GM10248 (cell line): ENCODE measurements around the gene SCGN.

Experiments used
- CTCF ChIA-PET: fragments of 300-600 bp; sonication (Branson Sonifier 250); formaldehyde crosslinking; extraction: SDS; loops from one replicate; lab custom pipeline; 2021; ENCODE audit warnings: antibody characterized with exemption; lab: Yijun Ruan, JAX
- POLR2A ChIA-PET: fragments of 350-650 bp; sonication (Branson Sonifier 250); formaldehyde crosslinking; extraction: SDS; loops from one replicate; lab custom pipeline; 2020; ENCODE audit warnings: antibody characterized with exemption; lab: Yijun Ruan, JAX
- DNase-seq: peaks from one replicate; pipeline ENCODE4 v3.0.0; 2012; ENCODE audit errors: extremely low spot score
- TF ChIP-seq, protein P1 (sequence below): IDR thresholded peaks from 2 replicates; pipeline ENCODE4 v1.5.1; 2012; ENCODE audit warnings: mild to moderate bottlenecking, low read depth; ENCODE audit errors: extremely low read depth, missing control alignments, control extremely low read depth

SCGN gene

GRCh38 chr6:25659633-25660368, 7.8 kb downstream of the SCGN start:
- TF ChIP-seq, protein P1, sequence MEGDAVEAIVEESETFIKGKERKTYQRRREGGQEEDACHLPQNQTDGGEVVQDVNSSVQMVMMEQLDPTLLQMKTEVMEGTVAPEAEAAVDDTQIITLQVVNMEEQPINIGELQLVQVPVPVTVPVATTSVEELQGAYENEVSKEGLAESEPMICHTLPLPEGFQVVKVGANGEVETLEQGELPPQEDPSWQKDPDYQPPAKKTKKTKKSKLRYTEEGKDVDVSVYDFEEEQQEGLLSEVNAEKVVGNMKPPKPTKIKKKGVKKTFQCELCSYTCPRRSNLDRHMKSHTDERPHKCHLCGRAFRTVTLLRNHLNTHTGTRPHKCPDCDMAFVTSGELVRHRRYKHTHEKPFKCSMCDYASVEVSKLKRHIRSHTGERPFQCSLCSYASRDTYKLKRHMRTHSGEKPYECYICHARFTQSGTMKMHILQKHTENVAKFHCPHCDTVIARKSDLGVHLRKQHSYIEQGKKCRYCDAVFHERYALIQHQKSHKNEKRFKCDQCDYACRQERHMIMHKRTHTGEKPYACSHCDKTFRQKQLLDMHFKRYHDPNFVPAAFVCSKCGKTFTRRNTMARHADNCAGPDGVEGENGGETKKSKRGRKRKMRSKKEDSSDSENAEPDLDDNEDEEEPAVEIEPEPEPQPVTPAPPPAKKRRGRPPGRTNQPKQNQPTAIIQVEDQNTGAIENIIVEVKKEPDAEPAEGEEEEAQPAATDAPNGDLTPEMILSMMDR: no peak
- ChIA-PET POLR2A (no interaction called here), CTCF (no interaction called here)
- no peak for DNase-seq

GRCh38 chr6:25660512-25660911, 8.5 kb downstream of the SCGN start:
- CTCF ChIA-PET: no interaction called here
- POLR2A ChIA-PET: no interaction called here
- TF ChIP-seq, protein P1: no peak
- no peak for DNase-seq

DNA sequence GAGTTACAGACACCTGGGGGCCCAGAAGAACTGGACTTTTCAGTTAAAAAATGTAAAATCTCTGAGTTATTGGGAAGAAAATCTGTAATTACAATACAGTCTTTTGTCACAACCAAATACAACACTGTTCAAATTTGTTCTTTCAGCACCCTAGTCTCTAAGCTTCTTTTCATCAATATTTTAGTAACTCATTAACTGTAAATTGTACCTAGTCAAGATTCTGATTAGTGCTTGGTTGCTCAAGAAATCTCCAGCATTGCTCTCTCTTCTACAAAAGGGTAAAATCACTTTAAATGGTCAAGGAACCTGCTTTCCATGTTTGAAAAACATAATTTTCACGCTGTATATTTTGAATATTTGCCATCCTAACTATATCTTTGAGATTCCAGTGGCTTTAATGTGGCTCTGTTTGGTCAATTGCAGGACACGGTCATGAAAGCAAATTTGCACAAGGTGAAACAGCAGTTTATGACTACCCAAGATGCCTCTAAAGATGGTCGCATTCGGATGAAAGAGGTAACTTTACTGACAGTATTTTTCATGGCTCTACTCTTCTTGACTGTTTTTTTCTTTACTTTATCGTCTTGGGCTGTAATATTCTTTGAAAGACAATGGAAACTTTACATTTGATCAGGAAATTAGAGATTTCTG, 9.2 kb downstream of the SCGN start:
- POLR2A ChIA-PET: no interaction called here
- CTCF ChIA-PET: no interaction called here

GRCh38 chr6:25665455-25665854, 13.4 kb downstream of the SCGN start:
- POLR2A ChIA-PET: no interaction called here
- TF ChIP-seq, protein P1: no peak
- CTCF ChIA-PET: no interaction called here
- no peak for DNase-seq

More for the DNA sequence above, 9.2 kb downstream of the SCGN start:
- TF ChIP-seq, protein P1: no peak
- no peak for DNase-seq

GRCh38 chr6:25669413-25669812, 17.4 kb downstream of the SCGN start:
- TF ChIP-seq, protein P1: no peak
- ChIA-PET CTCF (no interaction called here), POLR2A (no interaction called here)
- no peak for DNase-seq

- CTCF ChIA-PET: no interaction called here
Observed at GRCh38 chr6:25670208-25670607, 18.2 kb downstream of the SCGN start.

More at GRCh38 chr6:25670208-25670607, 18.2 kb downstream of the SCGN start:
- TF ChIP-seq, protein P1: no peak
- POLR2A ChIA-PET: no interaction called here
- DNase-seq: no peak
